HG03439 (cell line): ENCODE data around the gene SQSTM1.

Experiments used
- ATAC-seq: cut with Tn5 transposase; IDR thresholded peaks from one replicate; pipeline ENCODE4 v1.9.1; 2021; ENCODE audit warnings: mild to moderate bottlenecking, moderate library complexity; ENCODE audit not compliant: unreplicated experiment

The SQSTM1 gene

GRCh38 chr5:179794171-179794570, 26.5 kb upstream of the SQSTM1 start:
- no peak for ATAC-seq

- ATAC-seq = no peak
These were observed 26.1 kb upstream of the SQSTM1 start for GRCh38 chr5:179794575-179794974.

GRCh38 chr5:179795049-179795862, 25.4 kb upstream of the SQSTM1 start:
- no peak for ATAC-seq

GRCh38 chr5:179795863-179796833, 24.6 kb upstream of the SQSTM1 start:
- peak; percentile 79 for ATAC-seq

- no peak for ATAC-seq
These were observed 23.7 kb upstream of the SQSTM1 start for GRCh38 chr5:179796877-179797608.

- ATAC-seq = no peak
These were observed 23.0 kb upstream of the SQSTM1 start for GRCh38 chr5:179797741-179798140.

- ATAC-seq = no peak
These were observed 22.4 kb upstream of the SQSTM1 start for GRCh38 chr5:179798144-179798770.

GRCh38 chr5:179798771-179799643, 21.7 kb upstream of the SQSTM1 start:
- no peak for ATAC-seq

GRCh38 chr5:179799644-179799973, 21.1 kb upstream of the SQSTM1 start:
- ATAC-seq = no peak

GRCh38 chr5:179800071-179800695, 20.5 kb upstream of the SQSTM1 start:
- no peak for ATAC-seq

- ATAC-seq = no peak
These were observed 20.0 kb upstream of the SQSTM1 start for GRCh38 chr5:179800696-179801201.

GRCh38 chr5:179801304-179802206, 19.1 kb upstream of the SQSTM1 start:
- ATAC-seq = peak; percentile 42

- no peak for ATAC-seq
These were observed 18.4 kb upstream of the SQSTM1 start for GRCh38 chr5:179802207-179802883.

GRCh38 chr5:179802950-179803562, 17.6 kb upstream of the SQSTM1 start:
- ATAC-seq = no peak

- no peak for ATAC-seq
These were observed 16.8 kb upstream of the SQSTM1 start for GRCh38 chr5:179803651-179804554.

GRCh38 chr5:179804555-179804947, 16.2 kb upstream of the SQSTM1 start:
- ATAC-seq = no peak
